ENCODE results near the gene ZBTB44. TPM values are rescaled to one million over a fixed set of nuclear protein-coding genes. Genes with fewer than 3 reads are reported as not detected.
"Not testable (repeated sequence)": the region's sequence is repeated elsewhere in the genome, so short reads cannot be mapped to it uniquely, and the experiment has no call there.

ZBTB44 gene
- total RNA-seq, 1 experiment from 2014 or later = 23.8 TPM

- no peak for DNase-seq (ENCODE audit: low spot score)
Observed at GRCh38 chr11:130313383-130314183, 1.1 kb downstream of the ZBTB44 start.

DNA sequence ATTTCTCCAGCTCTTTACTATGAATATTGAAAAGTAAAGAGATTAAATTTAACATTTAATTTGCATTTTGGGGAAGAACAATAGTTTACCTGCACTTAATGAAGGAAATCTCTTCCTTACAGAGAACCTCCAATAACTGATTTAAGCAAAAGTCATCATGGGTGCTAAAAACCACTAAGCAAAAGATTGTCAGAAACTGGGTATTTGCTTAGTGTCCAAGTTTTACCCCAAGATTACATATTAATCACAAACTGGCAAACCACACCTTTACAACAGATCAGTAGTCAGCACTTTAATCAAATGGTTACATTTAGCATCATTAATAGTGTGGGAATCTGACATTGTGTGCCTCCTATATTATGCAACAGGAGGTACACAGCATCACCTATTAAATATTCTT is 2.7 kb downstream of the ZBTB44 start:
- DNase-seq (ENCODE audit: low spot score) = no peak

DNA sequence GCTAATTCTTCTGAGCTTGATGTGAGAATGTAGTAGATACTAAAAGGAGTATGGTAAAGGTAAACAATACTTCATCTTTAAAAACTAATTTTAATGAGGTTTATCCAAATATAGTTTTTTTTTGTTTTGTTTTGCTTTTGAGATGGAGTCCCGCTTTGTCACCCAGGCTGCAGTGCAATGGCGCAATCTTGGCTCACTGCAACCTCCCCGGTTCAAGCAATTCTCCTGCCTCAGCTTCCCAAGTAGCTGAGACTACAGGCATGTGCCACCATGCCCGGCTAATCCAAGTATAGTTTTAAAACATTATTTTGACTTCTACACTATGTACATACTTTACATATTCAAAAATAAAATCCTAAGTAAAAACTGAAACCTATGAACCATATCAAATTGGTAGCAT is 4.1 kb downstream of the ZBTB44 start:
- DNase-seq (ENCODE audit: low spot score) = no peak

DNA sequence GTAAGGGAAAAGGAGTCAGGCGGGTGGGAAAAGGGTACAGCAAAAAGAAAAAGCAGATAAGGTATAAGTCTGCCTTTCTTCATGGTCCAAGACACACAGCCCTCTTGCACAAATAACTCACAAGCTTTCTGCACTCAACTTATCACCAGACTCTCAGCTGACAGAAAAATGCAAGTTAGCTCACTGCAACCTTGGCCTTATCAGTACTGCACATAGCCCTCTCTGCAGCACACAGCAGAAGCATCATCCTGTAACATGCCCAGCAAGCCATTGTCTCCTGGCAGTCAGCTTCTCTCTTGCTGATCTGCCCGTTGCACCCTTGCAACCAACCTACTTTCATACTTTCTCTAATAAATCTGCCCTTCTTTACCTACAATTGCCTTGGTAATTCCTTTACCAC is 5.8 kb downstream of the ZBTB44 start:
- no peak for DNase-seq (ENCODE audit: low spot score)

DNA sequence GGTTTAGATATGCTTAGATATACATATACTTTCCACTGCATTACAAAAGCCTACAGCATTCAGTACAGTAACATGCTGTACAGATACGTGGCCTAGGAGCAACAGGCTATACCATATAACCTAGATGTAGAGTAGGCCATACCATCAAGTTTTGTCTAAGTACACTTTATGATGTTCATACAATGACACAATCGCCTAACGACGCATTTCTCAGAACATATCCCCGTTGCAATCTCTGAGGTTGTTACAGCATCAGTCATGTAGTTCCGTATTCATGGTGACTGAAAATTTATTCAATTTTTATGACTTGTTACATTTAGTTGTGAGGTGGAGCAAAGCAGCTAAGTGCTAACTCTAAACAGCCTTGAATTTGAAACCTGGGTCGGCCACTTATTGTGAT is 6.7 kb downstream of the ZBTB44 start:
- DNase-seq (ENCODE audit: low spot score) = no peak

GRCh38 chr11:130304651-130305050 is 10.1 kb downstream of the ZBTB44 start:
- no peak for DNase-seq (ENCODE audit: low spot score)

DNA sequence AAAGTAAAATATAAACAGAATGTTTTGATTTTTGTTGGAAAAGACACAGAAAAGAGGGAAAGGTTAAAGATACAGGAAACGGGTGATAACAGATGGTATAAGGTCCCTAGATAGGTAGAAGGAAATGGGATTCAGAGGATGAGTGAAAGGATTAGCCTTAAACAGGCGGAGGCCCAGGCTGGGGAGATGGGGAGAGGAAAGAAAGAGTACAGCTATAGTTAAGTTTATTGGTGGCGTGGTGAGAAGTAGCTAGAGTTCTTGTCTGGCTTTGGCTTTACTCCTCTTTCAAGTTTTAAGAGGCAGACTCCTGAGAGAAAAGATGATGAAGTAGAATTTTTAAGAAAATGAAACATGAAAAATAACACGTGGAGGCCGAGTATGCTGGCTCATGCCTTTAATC is 13.7 kb downstream of the ZBTB44 start:
- DNase-seq (ENCODE audit: low spot score) = no peak

GRCh38 chr11:130300567-130300966 is 14.2 kb downstream of the ZBTB44 start:
- no peak for DNase-seq (ENCODE audit: low spot score)

- no peak for DNase-seq (ENCODE audit: low spot score)
Observed at GRCh38 chr11:130299978-130300377, 14.7 kb downstream of the ZBTB44 start.

GRCh38 chr11:130295657-130296056 is 19.1 kb downstream of the ZBTB44 start:
- DNase-seq (ENCODE audit: low spot score) = no peak

DNA sequence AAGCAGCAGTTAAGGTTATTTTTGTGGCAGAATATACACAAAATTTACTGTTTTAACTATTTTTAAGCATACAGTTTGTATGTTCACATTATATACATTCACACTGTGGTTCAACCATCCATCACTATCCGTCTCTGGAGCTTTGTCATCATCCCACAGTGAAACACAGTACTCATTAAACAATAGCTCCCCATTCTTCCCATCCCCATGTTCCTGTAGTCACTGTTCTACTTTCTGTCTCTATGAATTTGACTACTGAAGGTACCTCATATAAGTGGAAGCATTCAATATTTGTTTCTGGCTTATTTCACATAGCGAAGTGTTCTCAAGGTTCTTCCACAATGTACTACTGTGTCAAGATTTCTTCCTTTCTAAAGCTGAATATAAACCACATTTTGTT is 32.6 kb downstream of the ZBTB44 start:
- no peak for DNase-seq (ENCODE audit: low spot score)

- not testable (repeated sequence) for DNase-seq (ENCODE audit: low spot score)
Observed at GRCh38 chr11:130281341-130281740, 33.4 kb downstream of the ZBTB44 start.

- DNase-seq (ENCODE audit: low spot score) = no peak
Observed at GRCh38 chr11:130279989-130280388, 34.7 kb downstream of the ZBTB44 start.

DNA sequence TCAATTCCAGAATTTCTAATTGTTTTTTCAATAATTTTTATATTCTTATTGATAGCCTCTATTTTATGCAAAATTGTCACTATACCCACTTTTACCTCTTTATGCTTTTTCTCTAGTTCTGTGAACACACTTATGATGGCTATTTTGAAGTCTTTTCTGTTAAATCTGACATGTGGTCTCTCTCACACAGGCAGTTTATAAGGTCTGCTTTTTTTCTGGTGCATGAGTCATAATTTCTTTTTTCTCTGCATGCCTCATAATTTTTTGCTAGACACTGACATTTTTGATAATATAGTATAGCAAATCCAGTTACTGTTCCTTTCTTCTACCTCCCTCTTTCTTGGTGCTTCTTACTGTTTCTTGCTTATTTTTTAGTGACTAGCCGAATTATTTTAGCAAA is 36.0 kb downstream of the ZBTB44 start:
- no peak for DNase-seq (ENCODE audit: low spot score)

DNA sequence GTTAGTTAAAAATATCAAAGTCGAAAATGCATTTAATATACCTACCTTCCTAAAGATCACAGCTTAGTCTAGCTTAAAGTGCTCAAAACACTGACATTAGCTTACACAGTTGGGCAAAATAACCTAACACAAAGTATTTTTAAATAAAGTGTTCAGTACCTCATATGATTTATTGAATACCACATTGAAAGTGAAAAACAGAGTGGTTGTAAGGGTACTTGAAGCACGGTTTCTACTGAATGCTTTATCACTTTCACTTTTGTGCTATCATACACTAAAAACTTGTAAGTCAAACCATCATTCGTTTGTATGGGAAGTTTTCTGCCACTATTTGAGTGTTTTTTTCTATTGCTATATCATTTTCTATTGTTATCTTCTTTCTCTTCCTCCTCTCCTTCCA is 36.6 kb downstream of the ZBTB44 start:
- no peak for DNase-seq (ENCODE audit: low spot score)

DNA sequence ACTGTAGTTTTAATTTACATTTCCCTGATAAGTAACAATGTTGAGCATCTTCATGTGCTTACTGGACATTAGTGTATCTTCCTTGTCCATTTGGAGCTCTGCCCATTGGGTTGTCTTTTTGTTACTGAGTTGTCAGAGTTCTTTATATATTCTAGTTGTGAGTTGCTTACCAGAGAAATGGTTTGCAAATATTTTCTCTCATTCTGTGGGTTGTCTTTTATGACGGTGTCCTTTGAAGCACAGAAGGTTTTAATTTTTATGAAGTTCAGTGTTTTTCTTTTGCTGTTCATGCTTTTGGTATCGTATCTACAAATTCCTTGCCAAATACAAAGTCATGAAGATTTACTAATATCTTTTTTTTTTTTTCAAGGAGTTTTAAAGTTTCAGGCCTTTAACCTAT is 42.4 kb downstream of the ZBTB44 start:
- no peak for DNase-seq (ENCODE audit: low spot score)

- DNase-seq (ENCODE audit: low spot score) = no peak
Observed at GRCh38 chr11:130269326-130269943, 45.3 kb downstream of the ZBTB44 start.

DNA sequence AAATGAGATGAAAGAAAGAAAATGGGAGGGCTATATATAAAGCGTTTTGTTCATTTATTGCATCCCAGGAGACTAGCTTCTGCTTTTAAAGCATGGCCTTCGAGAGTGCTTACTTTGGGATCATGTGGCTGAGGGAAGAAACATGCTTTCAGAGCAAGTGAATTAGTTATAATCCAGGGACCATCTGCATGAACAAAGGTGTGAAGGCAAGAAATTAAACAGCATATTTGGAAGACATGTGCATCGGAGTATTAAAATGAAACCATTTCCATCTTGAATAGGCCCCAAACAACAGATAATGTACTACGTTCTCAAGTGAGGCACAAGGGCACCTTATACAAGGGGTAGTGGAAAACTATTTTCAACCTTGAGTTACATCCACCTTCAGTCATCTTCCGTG is 51.4 kb downstream of the ZBTB44 start:
- no peak for DNase-seq (ENCODE audit: low spot score)

- no peak for DNase-seq (ENCODE audit: low spot score)
Observed at GRCh38 chr11:130262424-130262823, 52.3 kb downstream of the ZBTB44 start.

GRCh38 chr11:130261571-130261970 is 53.1 kb downstream of the ZBTB44 start:
- no peak for DNase-seq (ENCODE audit: low spot score)

- no peak for DNase-seq (ENCODE audit: low spot score)
Observed at GRCh38 chr11:130260742-130261141, 54.0 kb downstream of the ZBTB44 start.

DNA sequence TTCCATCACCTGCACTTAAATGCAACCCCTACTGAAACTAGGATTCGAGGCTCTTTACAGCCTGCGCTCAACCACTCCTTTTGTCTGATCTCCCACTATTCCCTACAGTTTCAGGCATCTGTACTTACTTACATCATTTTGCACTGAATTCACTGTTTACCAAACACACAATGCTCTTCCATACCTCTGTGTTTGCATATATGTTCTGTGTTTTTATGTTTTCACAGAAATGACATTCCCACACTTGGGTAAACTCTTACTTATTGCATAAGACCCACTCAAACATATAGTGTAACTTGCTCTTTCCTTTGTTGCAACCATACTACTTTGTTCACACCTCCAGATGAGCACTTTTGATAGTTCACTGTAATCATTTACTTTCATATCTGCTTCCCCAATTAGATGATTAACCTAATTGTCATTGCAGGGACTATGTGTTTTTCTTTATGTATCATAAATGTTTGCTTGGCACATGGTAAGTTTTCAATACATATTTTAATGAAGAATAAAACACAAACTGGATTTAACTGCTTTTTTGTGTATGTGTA is 54.6 kb downstream of the ZBTB44 start:
- DNase-seq (ENCODE audit: low spot score) = no peak

- DNase-seq (ENCODE audit: low spot score) = not testable (repeated sequence)
Observed at GRCh38 chr11:130251763-130252162, 63.0 kb downstream of the ZBTB44 start.
